HEK293 (cell line): ENCODE measurements around the gene HAT1.

Source experiments
- CTCF ChIA-PET: fragments of 350-600 bp; formaldehyde crosslinking; extraction: SDS; loops from one replicate; lab custom pipeline; 2021; ENCODE audit warnings: antibody characterized with exemption; lab: Yijun Ruan, JAX
- POLR2A ChIA-PET: fragments of 300-600 bp; formaldehyde crosslinking; extraction: SDS; loops from one replicate; lab custom pipeline; 2020; ENCODE audit warnings: antibody characterized with exemption, inconsistent platforms; lab: Yijun Ruan, JAX
- H3K27ac ChIP-seq: fragments of 200-500 bp; sonication (Bioruptor generic); 2 replicates; pipeline ENCODE4 v1.5.1; 2014; ENCODE audit warnings: low read depth, low read length, control low read depth, inconsistent platforms; ENCODE audit errors: extremely low read depth
- H3K36me3 ChIP-seq, 2 experiments: fragments of 200-500 bp in 1 of 2; sonication (Bioruptor generic) in 1 of 2; 1 replicate in 1 of 2; 2 replicates in 1 of 2; pipeline ENCODE4 v1.5.1; 2014 to 2017; ENCODE audit warnings: inconsistent platforms in 2 of 2, low read length in 2 of 2; ENCODE audit not compliant: control insufficient read depth in 2 of 2, insufficient read depth in 1 of 2
- H3K4me1 ChIP-seq: fragments of 200-500 bp; sonication (Bioruptor generic); 2 replicates; pipeline ENCODE4 v1.5.1; 2014; ENCODE audit warnings: mild to moderate bottlenecking, low read length, inconsistent platforms; ENCODE audit not compliant: control insufficient read depth, insufficient read depth
- H3K4me3 ChIP-seq: 2 replicates; pipeline ENCODE4 v1.5.1; 2011; ENCODE audit warnings: low read depth, mild to moderate bottlenecking, control low read depth, low read length, moderate library complexity
- H3K9me3 ChIP-seq: fragments of 200-500 bp; sonication (Bioruptor generic); 2 replicates; pipeline ENCODE4 v1.5.1; 2014; ENCODE audit warnings: low read depth, low read length, inconsistent platforms; ENCODE audit not compliant: control insufficient read depth, insufficient read depth
- ELK4 ChIP-seq: IDR thresholded peaks from 2 replicates; pipeline ENCODE4 v1.6.1; 2011; ENCODE audit warnings: mild to moderate bottlenecking, low read depth, low read length, borderline replicate concordance
- TSHZ1 ChIP-seq: fragments of 450-650 bp; formaldehyde crosslinking; IDR thresholded peaks from 2 replicates; pipeline ENCODE4 v1.5.1; 2016; ENCODE audit warnings: missing biosample characterization, missing genetic modification characterization, borderline replicate concordance
- ZFP41 ChIP-seq: fragments of 450-650 bp; formaldehyde crosslinking; IDR thresholded peaks from 2 replicates; pipeline ENCODE4 v1.5.1; 2016; ENCODE audit warnings: missing biosample characterization, missing genetic modification characterization, borderline replicate concordance
- ZNF114 ChIP-seq: fragments of 450-650 bp; formaldehyde crosslinking; IDR thresholded peaks from 2 replicates; pipeline ENCODE4 v1.5.0; 2017; ENCODE audit warnings: missing biosample characterization, missing genetic modification characterization
- ZNF174 ChIP-seq: fragments of 450-650 bp; formaldehyde crosslinking; IDR thresholded peaks from 2 replicates; pipeline ENCODE4 v1.5.0; 2017; ENCODE audit warnings: missing biosample characterization, mild to moderate bottlenecking, missing genetic modification characterization
- ZNF239 ChIP-seq: fragments of 450-650 bp; formaldehyde crosslinking; IDR thresholded peaks from 2 replicates; pipeline ENCODE4 v1.5.1; 2016; ENCODE audit warnings: missing biosample characterization, missing genetic modification characterization
- ZNF266 ChIP-seq: fragments of 450-650 bp; formaldehyde crosslinking; IDR thresholded peaks from 2 replicates; pipeline ENCODE4 v1.5.1; 2016; ENCODE audit warnings: missing biosample characterization, missing genetic modification characterization, low read depth
- ZNF280C ChIP-seq: fragments of 450-650 bp; formaldehyde crosslinking; IDR thresholded peaks from 2 replicates; pipeline ENCODE4 v1.5.1; 2016; ENCODE audit warnings: missing biosample characterization, missing genetic modification characterization
- ZNF302 ChIP-seq: fragments of 450-650 bp; formaldehyde crosslinking; IDR thresholded peaks from 2 replicates; pipeline ENCODE4 v1.5.1; 2016; ENCODE audit warnings: missing biosample characterization, missing genetic modification characterization, low read depth
- ZNF324 ChIP-seq: fragments of 450-650 bp; formaldehyde crosslinking; IDR thresholded peaks from 2 replicates; pipeline ENCODE4 v1.5.1; 2016; ENCODE audit warnings: missing biosample characterization, missing genetic modification characterization
- ZNF37A ChIP-seq: fragments of 450-650 bp; IDR thresholded peaks from 2 replicates; pipeline ENCODE4 v1.5.1; 2018; ENCODE audit warnings: missing biosample characterization, missing genetic modification characterization
- ZNF423 ChIP-seq: fragments of 450-650 bp; formaldehyde crosslinking; IDR thresholded peaks from 2 replicates; pipeline ENCODE4 v1.5.1; 2016; ENCODE audit warnings: missing biosample characterization, missing genetic modification characterization
- ZNF558 ChIP-seq: fragments of 450-650 bp; formaldehyde crosslinking; IDR thresholded peaks from 2 replicates; pipeline ENCODE4 v1.5.1; 2016; ENCODE audit warnings: missing biosample characterization, missing genetic modification characterization
- ZNF600 ChIP-seq: fragments of 450-650 bp; formaldehyde crosslinking; IDR thresholded peaks from 2 replicates; pipeline ENCODE4 v1.5.1; 2016; ENCODE audit warnings: missing biosample characterization, missing genetic modification characterization
- ZNF610 ChIP-seq: fragments of 450-650 bp; formaldehyde crosslinking; IDR thresholded peaks from 2 replicates; pipeline ENCODE4 v1.5.1; 2016; ENCODE audit warnings: missing biosample characterization, missing genetic modification characterization, borderline replicate concordance
- ZNF658 ChIP-seq: fragments of 450-650 bp; formaldehyde crosslinking; IDR thresholded peaks from 2 replicates; pipeline ENCODE4; 2016; ENCODE audit warnings: missing biosample characterization, missing genetic modification characterization
- TF ChIP-seq, protein P1 (sequence below): fragments of 450-650 bp; formaldehyde crosslinking; IDR thresholded peaks from 2 replicates; pipeline ENCODE4 v1.5.1; 2016; ENCODE audit warnings: missing biosample characterization, missing genetic modification characterization
- TF ChIP-seq, protein P2 (sequence below): fragments of 450-650 bp; formaldehyde crosslinking; IDR thresholded peaks from 2 replicates; pipeline ENCODE4 v1.5.1; 2016; ENCODE audit warnings: missing biosample characterization, missing genetic modification characterization

Gene HAT1

GRCh38 chr2:171999604-172000469 is 77.6 kb downstream of the HAT1 start, which contains the start of gene METAP1D (continued):
- TF ChIP-seq, protein P1, sequence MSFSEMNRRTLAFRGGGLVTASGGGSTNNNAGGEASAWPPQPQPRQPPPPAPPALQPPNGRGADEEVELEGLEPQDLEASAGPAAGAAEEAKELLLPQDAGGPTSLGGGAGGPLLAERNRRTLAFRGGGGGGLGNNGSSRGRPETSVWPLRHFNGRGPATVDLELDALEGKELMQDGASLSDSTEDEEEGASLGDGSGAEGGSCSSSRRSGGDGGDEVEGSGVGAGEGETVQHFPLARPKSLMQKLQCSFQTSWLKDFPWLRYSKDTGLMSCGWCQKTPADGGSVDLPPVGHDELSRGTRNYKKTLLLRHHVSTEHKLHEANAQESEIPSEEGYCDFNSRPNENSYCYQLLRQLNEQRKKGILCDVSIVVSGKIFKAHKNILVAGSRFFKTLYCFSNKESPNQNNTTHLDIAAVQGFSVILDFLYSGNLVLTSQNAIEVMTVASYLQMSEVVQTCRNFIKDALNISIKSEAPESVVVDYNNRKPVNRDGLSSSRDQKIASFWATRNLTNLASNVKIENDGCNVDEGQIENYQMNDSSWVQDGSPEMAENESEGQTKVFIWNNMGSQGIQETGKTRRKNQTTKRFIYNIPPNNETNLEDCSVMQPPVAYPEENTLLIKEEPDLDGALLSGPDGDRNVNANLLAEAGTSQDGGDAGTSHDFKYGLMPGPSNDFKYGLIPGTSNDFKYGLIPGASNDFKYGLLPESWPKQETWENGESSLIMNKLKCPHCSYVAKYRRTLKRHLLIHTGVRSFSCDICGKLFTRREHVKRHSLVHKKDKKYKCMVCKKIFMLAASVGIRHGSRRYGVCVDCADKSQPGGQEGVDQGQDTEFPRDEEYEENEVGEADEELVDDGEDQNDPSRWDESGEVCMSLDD: peak; percentile 31; the same call in 1 of the 2 replicates
- TF ChIP-seq ZNF266 (tag by site-specific recombination): no peak

DNA sequence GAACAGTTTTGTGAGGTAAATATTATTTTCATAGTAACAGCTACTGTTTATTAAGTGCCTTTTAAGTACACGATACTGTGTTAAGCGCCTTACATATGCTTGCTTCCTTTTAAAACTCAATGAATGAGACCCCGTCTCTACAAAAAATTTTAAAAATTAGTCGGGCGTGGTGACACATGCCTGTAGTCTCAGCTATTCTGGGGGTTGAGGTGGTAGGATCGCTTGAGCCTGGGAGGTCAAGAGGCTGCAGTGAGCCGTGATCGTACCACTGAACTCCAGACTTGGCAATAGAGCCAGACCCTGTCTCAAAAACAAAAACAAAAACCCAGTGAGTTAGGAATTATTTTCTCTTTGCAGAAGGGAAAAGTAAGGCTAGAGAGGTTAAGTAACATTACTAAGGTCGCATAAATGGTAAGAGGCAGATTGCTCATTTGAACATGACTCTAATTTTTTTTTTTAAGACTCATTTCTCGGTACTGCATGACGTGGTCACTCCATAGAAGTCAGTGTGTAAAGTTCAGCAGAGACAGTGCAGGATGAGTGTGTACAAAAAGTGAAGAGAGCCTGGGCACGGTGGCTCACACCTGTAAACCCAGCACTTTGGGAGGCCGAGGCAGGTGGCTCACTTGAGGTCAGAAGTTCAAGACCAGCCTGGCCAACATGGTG is 78.6 kb downstream of the HAT1 start:
- no peaks in the 10 kb centered on the region for H3K9me3 ChIP-seq
- no peak for TF ChIP-seq ZNF610 (tag by site-specific recombination)
- no peak for TF ChIP-seq TSHZ1
- no peak for TF ChIP-seq ZNF324 (tag by site-specific recombination)
- TF ChIP-seq ZNF423 (tag by site-specific recombination): no peak
- TF ChIP-seq, all 188 proteins: peak for 0
- H3K4me3 ChIP-seq: no peak overlapping the region
- POLR2A ChIA-PET: interaction anchor here (0.8 kb wide), 1 partner anchor 78 kb away, joined by 3 read pairs; the partner anchor contains the start of gene HAT1
- CTCF ChIA-PET: interaction anchor here (0.6 to 0.7 kb wide), 3 partner anchors 79 to 1103 kb away, joined by 3 to 5 read pairs (median 3); partner anchors contain the start of gene HAT1
- 0 out of 2 replicates have a peak, but pooled peaks cover 2% of the 10 kb centered on the region for H3K4me1 ChIP-seq
- H3K27ac ChIP-seq: no peak overlapping the region
- H3K36me3 ChIP-seq: no peaks in the 10 kb centered on the region

DNA sequence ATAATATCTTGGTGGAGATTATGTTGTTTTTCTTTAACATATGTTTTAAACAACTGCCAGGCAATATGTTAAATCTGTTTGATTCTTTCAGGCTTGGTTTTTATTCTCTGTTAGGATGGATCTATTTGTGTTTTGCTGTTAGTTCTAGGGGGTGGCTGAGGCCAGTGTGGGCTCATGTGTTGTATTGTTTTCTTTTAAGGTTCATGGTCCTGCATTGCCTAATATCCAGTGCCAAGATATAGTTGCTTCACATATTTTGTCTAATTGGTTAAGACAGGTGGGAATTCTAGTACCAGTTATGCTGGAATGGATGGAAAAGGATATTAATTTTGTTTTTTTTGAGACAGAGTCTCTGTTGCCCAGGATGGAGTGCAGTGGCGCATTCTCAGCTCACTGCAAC is 85.1 kb downstream of the HAT1 start:
- H3K4me3 ChIP-seq: no peak overlapping the region
- no peaks in the 10 kb centered on the region for H3K36me3 ChIP-seq
- ChIA-PET POLR2A (interaction anchor here (0.9 kb wide), 1 partner anchor 96 kb away, joined by 3 read pairs; the partner anchor contains the start of gene DLX2), CTCF (no interaction called here)
- H3K27ac ChIP-seq: no peak overlapping the region
- no peak for TF ChIP-seq ZNF174
- TF ChIP-seq, protein P2, sequence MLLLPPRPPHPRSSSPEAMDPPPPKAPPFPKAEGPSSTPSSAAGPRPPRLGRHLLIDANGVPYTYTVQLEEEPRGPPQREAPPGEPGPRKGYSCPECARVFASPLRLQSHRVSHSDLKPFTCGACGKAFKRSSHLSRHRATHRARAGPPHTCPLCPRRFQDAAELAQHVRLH: no peak
- no peak for TF ChIP-seq ELK4
- TF ChIP-seq ZFP41: no peak
- TF ChIP-seq ZNF302 (tag by site-specific recombination): no peak
- TF ChIP-seq ZNF658 (tag by site-specific recombination): no peak
- TF ChIP-seq ZNF280C (tag by site-specific recombination): no peak
- TF ChIP-seq ZNF600: no peak
- TF ChIP-seq ZNF37A (tag by site-specific recombination): no peak
- no peak for TF ChIP-seq ZNF114 (tag by site-specific recombination)
- TF ChIP-seq ZNF558 (tag by site-specific recombination): no peak
- no peak for TF ChIP-seq ZNF239 (tag by site-specific recombination)
- no peaks in the 10 kb centered on the region for H3K4me1 ChIP-seq
- no peaks in the 10 kb centered on the region for H3K9me3 ChIP-seq
